Mesothelial cell of epicardium (in vitro differentiated cells): Measurements from ENCODE around the gene PLEKHA1. TPM values are rescaled to one million over a fixed set of nuclear protein-coding genes. Genes with fewer than 3 reads are reported as not detected.

ENCODE experiments used
- DNase-seq, 2 experiments: peaks; one replicate each; pipeline ENCODE4 v3.0.0; 2021; ENCODE audit warnings: low spot score in 2 of 2; ENCODE audit not compliant: unreplicated experiment in 2 of 2
- H3K27ac Mint-ChIP-seq: 2 replicates; pipeline ENCODE4 v1.8.0; 2021; ENCODE audit warnings: mixed read lengths
- H3K27me3 Mint-ChIP-seq: 2 replicates; pipeline ENCODE4 v1.8.0; 2021; ENCODE audit warnings: low read depth, mixed read lengths
- H3K36me3 Mint-ChIP-seq: 2 replicates; pipeline ENCODE4 v1.8.0; 2021; ENCODE audit warnings: mixed read lengths
- H3K4me1 Mint-ChIP-seq: 2 replicates; pipeline ENCODE4 v1.8.0; 2021; ENCODE audit warnings: mixed read lengths
- H3K4me3 Mint-ChIP-seq: 2 replicates; pipeline ENCODE4 v1.8.0; 2021; ENCODE audit warnings: mild to moderate bottlenecking, moderate library complexity, mixed read lengths
- H3K9me3 Mint-ChIP-seq: 2 replicates; pipeline ENCODE4 v1.8.0; 2021; ENCODE audit warnings: mixed read lengths
- CTCF ChIP-seq: fragments of 200-600 bp; sonication (generic); IDR thresholded peaks from one replicate; pipeline ENCODE4 v1.5.0; 2021; ENCODE audit warnings: antibody characterized with exemption; ENCODE audit not compliant: unreplicated experiment
- total RNA-seq: library from RNA; stranded (reverse); gene quantifications from 3 replicates; pipeline ENCODE4 v1.2.1, GENCODE V29; 2021

Gene PLEKHA1
- total RNA-seq, 1 donor from 2014 or later: 33.1 TPM

GRCh38 chr10:122354383-122354782, 20.1 kb upstream of the PLEKHA1 start:
- no peak for DNase-seq
- Mint-ChIP-seq H3K4me1 (no peaks in the 10 kb centered on the region), H3K27ac (no peak overlapping the region), H3K36me3 (no peaks in the 10 kb centered on the region), H3K9me3 (peaks cover 11% of the 10 kb centered on the region), H3K27me3 (peaks cover 4% of the 10 kb centered on the region), H3K4me3 (no peak overlapping the region)
- no peak for TF ChIP-seq CTCF

GRCh38 chr10:122357685-122358084, 16.8 kb upstream of the PLEKHA1 start:
- peaks cover 11% of the 10 kb centered on the region for H3K9me3 Mint-ChIP-seq
- no peaks in the 10 kb centered on the region for H3K36me3 Mint-ChIP-seq
- TF ChIP-seq CTCF: no peak
- H3K27me3 Mint-ChIP-seq: peaks cover 5% of the 10 kb centered on the region
- DNase-seq: no peak
- H3K4me1 Mint-ChIP-seq: no peaks in the 10 kb centered on the region
- H3K4me3 Mint-ChIP-seq: no peak overlapping the region
- no peak overlapping the region for H3K27ac Mint-ChIP-seq

DNA sequence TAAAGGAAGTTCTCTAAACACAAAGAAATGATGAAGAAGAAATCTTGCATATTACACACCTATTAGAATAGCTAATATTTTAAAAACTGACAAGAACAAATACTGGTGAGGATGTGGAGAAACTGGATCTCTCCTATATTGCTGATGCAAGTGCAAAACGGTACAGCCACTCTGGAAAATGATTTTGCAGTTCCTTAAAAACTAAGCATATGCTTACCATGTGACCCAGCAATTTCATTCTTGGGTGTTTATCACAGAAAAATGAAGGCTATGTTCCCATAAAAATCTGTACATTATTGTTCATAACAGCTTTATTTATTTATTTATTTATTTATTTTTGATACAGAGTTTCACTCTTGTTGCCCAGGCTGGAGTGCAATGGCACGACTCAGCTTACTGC, 14.9 kb upstream of the PLEKHA1 start:
- H3K27ac Mint-ChIP-seq: no peak overlapping the region

GRCh38 chr10:122361046-122361445, 13.5 kb upstream of the PLEKHA1 start:
- H3K9me3 Mint-ChIP-seq: peaks cover 11% of the 10 kb centered on the region
- no peaks in the 10 kb centered on the region for H3K36me3 Mint-ChIP-seq
- no peak overlapping the region for H3K4me3 Mint-ChIP-seq
- H3K27ac Mint-ChIP-seq: no peak overlapping the region
- TF ChIP-seq CTCF: no peak
- H3K4me1 Mint-ChIP-seq: no peaks in the 10 kb centered on the region
- no peak for DNase-seq
- H3K27me3 Mint-ChIP-seq: peaks cover 11% of the 10 kb centered on the region

More for the DNA sequence above, 14.9 kb upstream of the PLEKHA1 start:
- H3K4me1 Mint-ChIP-seq: no peaks in the 10 kb centered on the region
- H3K4me3 Mint-ChIP-seq: no peak overlapping the region
- no peak for DNase-seq
- peaks cover 8% of the 10 kb centered on the region for H3K27me3 Mint-ChIP-seq
- peaks cover 11% of the 10 kb centered on the region for H3K9me3 Mint-ChIP-seq
- H3K36me3 Mint-ChIP-seq: no peaks in the 10 kb centered on the region
- no peak for TF ChIP-seq CTCF

DNA sequence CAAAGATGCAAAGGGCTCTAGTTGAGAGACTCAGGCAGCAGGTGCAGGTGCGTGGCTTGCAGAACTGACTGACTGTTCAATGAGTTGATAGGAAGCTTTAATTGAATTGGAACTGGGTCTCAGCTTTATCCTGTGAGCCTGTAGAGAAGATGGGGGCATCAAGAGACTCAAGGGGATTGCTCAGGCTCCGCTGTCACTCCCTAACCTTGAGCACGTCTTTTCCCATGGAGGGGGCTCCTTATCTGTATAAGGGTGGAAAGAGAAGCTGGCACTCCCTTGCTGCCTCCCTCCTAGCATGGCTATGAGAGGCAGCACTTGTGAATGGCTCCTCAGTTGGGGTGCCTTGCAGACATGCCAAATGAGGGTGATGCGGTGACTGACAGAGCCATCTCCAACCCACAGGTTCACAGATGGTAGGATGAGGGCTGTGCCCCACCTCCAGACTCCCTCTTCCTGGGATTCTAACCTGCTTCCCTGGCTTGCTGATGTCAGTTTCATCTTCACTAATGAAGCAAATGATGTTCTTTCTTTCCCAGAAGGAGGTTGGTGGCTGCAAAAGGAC, 12.4 kb upstream of the PLEKHA1 start:
- no peaks in the 10 kb centered on the region for H3K36me3 Mint-ChIP-seq
- H3K27ac Mint-ChIP-seq: no peak overlapping the region
- DNase-seq: no peak
- no peak overlapping the region for H3K4me3 Mint-ChIP-seq
- peaks cover 16% of the 10 kb centered on the region for H3K9me3 Mint-ChIP-seq
- H3K27me3 Mint-ChIP-seq: peaks cover 13% of the 10 kb centered on the region
- H3K4me1 Mint-ChIP-seq: no peaks in the 10 kb centered on the region
- no peak for TF ChIP-seq CTCF

DNA sequence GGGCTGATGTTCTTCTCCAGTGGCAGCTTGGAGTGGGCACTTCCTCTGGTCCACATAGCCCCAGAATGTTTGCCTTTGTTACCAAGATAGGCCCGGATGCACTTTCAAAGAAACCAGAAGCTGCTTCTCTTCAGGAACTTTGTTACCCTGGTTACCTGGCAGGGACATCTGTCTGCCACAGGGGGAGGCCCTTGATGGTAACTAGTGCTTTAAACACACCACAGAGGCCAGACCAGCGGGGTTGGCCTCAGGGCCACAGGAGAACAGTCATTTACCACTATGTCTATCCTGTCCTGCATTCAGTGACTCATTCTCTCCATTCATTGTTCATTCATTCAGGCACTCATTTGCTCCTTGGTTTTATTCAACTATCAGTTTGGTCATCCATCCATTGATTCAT, 11.9 kb upstream of the PLEKHA1 start:
- Mint-ChIP-seq H3K4me1 (no peaks in the 10 kb centered on the region), H3K36me3 (no peaks in the 10 kb centered on the region), H3K9me3 (peaks cover 21% of the 10 kb centered on the region), H3K27ac (no peak overlapping the region), H3K27me3 (peaks cover 13% of the 10 kb centered on the region), H3K4me3 (no peak overlapping the region)
- no peak for DNase-seq
- TF ChIP-seq CTCF: no peak
